ENCODE results near the gene PRKCE. TPM values are rescaled to one million over a fixed set of nuclear protein-coding genes. Genes with fewer than 3 reads are reported as not detected.

The PRKCE gene
- total RNA-seq, 1 experiment from 2014 or later, result 14.8 TPM

DNA sequence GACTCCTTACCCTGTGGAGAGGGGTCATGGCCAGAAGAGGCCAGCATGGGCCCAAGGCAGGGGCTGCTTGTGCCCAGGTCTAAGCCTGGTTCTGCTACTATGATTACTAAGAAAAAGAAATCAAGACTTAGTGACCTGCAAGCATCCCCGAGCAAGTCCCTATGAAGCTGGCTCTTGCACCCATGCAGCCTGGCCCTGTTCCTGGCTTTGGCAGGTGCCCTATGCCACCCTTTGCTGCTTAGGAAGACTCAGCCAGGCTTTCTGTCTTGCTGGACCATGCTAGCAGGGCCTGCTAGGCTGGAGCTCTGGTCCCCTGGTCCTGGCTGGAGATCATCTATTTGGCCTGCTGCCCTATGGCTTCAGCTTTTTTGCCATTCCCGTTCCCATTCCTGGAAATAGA is 336.4 kb downstream of the PRKCE start:
- Histone ChIP-seq H3K4me2 (ENCODE audit: low read length) (no peak overlapping the region), H3K36me3 (ENCODE audit: control insufficient read depth in 1 of 2, insufficient read depth in 2 of 2, low read length in 2 of 2) (no peaks in the 10 kb centered on the region), H3K9me2 (ENCODE audit: insufficient read depth) (no peaks in the 10 kb centered on the region), H3K79me2 (ENCODE audit: insufficient read depth, low read length) (no peaks in the 10 kb centered on the region), H3K27ac (ENCODE audit: low read depth, low read length) (no peak overlapping the region), H2AFZ (ENCODE audit: low read depth, low read length, poor library complexity, severe bottlenecking) (no peak overlapping the region), H4K20me1 (ENCODE audit: insufficient read depth) (no peaks in the 10 kb centered on the region), H3K9me3 (ENCODE audit: control insufficient read depth in 1 of 2, insufficient read depth in 1 of 2, low read depth in 1 of 2, low read length in 2 of 2) (no peaks in the 10 kb centered on the region), H3K4me3 (replicated peaks in 1 of 2; ENCODE audit: low read depth in 1 of 2, low read length in 2 of 2) (no peak overlapping the region), H3K27me3 (ENCODE audit: insufficient read depth, low read length) (no peaks in the 10 kb centered on the region), H3K4me1 (ENCODE audit: control insufficient read depth in 1 of 2, insufficient read depth in 2 of 2, low read length in 2 of 2) (peaks cover 0 to 13% of the 10 kb centered on the region in 2 experiments; a peak in 1 of 4 replicates), H3K9ac (ENCODE audit: low read length) (no peak overlapping the region)
- DNase-seq (ENCODE audit: low read depth, low spot score) (no peak), ATAC-seq (no peak)
- no TSS peak for BruUV-seq (replicated peaks)
- CTCF ChIA-PET, result no interaction called here
- RAD21 ChIA-PET (ENCODE audit: low non-redundant PET in 1 of 2, low total read pairs in 2 of 2, uncharacterized antibody in 2 of 2, unreplicated experiment in 2 of 2), result no interaction called here
- POLR2A ChIA-PET, result no interaction called here
- no peak for TF ChIP-seq RAD21 (IDR thresholded peaks at IDR 0.05; ENCODE audit: low read depth)
- no peak for TF ChIP-seq SRF (IDR thresholded peaks at IDR 0.05; ENCODE audit: low read depth)
- intact Hi-C loops (cut with micrococcal nuclease), result no loop called here

DNA sequence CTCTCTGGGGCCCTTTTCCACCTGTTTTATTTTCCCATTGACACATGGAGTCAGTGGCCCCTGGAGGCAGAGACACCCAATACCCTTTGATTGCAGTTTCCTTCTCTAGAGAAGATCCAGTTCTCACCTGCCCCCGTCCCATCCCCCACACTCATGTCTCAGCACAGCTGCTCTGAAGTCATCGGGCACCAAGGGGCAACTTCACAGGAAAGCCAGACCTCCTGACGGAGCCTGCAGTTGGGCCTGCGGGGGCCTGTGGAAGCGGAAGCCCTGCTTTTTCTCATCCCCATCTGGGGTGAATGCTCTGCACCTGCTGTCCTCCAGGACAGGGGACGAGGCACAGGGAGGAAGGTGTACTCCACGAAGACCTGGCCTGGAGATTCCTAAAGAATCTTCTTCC is 337.4 kb downstream of the PRKCE start:
- H2AFZ ChIP-seq (ENCODE audit: low read depth, low read length, poor library complexity, severe bottlenecking), result no peak overlapping the region
- ChIA-PET RAD21 (ENCODE audit: low non-redundant PET in 1 of 2, low total read pairs in 2 of 2, uncharacterized antibody in 2 of 2, unreplicated experiment in 2 of 2) (no interaction called here), CTCF (no interaction called here), POLR2A (no interaction called here)
- H3K4me1 ChIP-seq (ENCODE audit: control insufficient read depth in 1 of 2, insufficient read depth in 2 of 2, low read length in 2 of 2), result peaks cover 0 to 21% of the 10 kb centered on the region in 2 experiments; a peak in 1 of 4 replicates
- H3K9me3 ChIP-seq (ENCODE audit: control insufficient read depth in 1 of 2, insufficient read depth in 1 of 2, low read depth in 1 of 2, low read length in 2 of 2), result no peaks in the 10 kb centered on the region
- H3K27me3 ChIP-seq (ENCODE audit: insufficient read depth, low read length), result no peaks in the 10 kb centered on the region
- no peaks in the 10 kb centered on the region for H4K20me1 ChIP-seq (ENCODE audit: insufficient read depth)
- H3K9ac ChIP-seq (ENCODE audit: low read length), result no peak overlapping the region
- no TSS peak for BruUV-seq (replicated peaks)
- H3K4me2 ChIP-seq (ENCODE audit: low read length), result no peak overlapping the region
- no peak overlapping the region for H3K4me3 ChIP-seq (replicated peaks in 1 of 2; ENCODE audit: low read depth in 1 of 2, low read length in 2 of 2)
- intact Hi-C loops (cut with micrococcal nuclease), result no loop called here
- H3K79me2 ChIP-seq (ENCODE audit: insufficient read depth, low read length), result no peaks in the 10 kb centered on the region
- H3K27ac ChIP-seq (ENCODE audit: low read depth, low read length), result no peak overlapping the region
- DNase-seq (ENCODE audit: low read depth, low spot score) (no peak), ATAC-seq (no peak)
- H3K9me2 ChIP-seq (ENCODE audit: insufficient read depth), result no peaks in the 10 kb centered on the region
- no peaks in the 10 kb centered on the region for H3K36me3 ChIP-seq (ENCODE audit: control insufficient read depth in 1 of 2, insufficient read depth in 2 of 2, low read length in 2 of 2)
- TF ChIP-seq ELF1 (IDR thresholded peaks at IDR 0.05; ENCODE audit: borderline replicate concordance, low read depth) (no peak), EZH2 (IDR thresholded peaks at IDR 0.05) (no peak), RAD21 (IDR thresholded peaks at IDR 0.05; ENCODE audit: low read depth) (no peak), JUND (IDR thresholded peaks at IDR 0.05) (no peak), EGR1 (IDR thresholded peaks at IDR 0.05; ENCODE audit: low read depth) (no peak), TCF7L2 (IDR thresholded peaks at IDR 0.05; ENCODE audit: borderline replicate concordance, extremely low read depth, insufficient read depth, insufficient read length) (no peak), ZNF274 (IDR thresholded peaks at IDR 0.05; ENCODE audit: low read depth, low read length) (no peak), SP1 (IDR thresholded peaks at IDR 0.05; ENCODE audit: low read depth) (no peak)
- TF ChIP-seq, protein P1, sequence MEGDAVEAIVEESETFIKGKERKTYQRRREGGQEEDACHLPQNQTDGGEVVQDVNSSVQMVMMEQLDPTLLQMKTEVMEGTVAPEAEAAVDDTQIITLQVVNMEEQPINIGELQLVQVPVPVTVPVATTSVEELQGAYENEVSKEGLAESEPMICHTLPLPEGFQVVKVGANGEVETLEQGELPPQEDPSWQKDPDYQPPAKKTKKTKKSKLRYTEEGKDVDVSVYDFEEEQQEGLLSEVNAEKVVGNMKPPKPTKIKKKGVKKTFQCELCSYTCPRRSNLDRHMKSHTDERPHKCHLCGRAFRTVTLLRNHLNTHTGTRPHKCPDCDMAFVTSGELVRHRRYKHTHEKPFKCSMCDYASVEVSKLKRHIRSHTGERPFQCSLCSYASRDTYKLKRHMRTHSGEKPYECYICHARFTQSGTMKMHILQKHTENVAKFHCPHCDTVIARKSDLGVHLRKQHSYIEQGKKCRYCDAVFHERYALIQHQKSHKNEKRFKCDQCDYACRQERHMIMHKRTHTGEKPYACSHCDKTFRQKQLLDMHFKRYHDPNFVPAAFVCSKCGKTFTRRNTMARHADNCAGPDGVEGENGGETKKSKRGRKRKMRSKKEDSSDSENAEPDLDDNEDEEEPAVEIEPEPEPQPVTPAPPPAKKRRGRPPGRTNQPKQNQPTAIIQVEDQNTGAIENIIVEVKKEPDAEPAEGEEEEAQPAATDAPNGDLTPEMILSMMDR (IDR thresholded peaks at IDR 0.05 in 2 of 3, conservative IDR thresholded peaks at IDR 0.05 in 1 of 3; ENCODE audit: borderline replicate concordance in 1 of 3, insufficient read depth in 1 of 3, low read depth in 2 of 3, low read length in 2 of 3), result no peak
- TF ChIP-seq, protein P2, sequence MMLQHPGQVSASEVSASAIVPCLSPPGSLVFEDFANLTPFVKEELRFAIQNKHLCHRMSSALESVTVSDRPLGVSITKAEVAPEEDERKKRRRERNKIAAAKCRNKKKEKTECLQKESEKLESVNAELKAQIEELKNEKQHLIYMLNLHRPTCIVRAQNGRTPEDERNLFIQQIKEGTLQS (IDR thresholded peaks at IDR 0.05), result no peak
- TF ChIP-seq, protein P3, sequence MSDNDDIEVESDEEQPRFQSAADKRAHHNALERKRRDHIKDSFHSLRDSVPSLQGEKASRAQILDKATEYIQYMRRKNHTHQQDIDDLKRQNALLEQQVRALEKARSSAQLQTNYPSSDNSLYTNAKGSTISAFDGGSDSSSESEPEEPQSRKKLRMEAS (IDR thresholded peaks at IDR 0.05), result no peak
- TF ChIP-seq, protein P4, sequence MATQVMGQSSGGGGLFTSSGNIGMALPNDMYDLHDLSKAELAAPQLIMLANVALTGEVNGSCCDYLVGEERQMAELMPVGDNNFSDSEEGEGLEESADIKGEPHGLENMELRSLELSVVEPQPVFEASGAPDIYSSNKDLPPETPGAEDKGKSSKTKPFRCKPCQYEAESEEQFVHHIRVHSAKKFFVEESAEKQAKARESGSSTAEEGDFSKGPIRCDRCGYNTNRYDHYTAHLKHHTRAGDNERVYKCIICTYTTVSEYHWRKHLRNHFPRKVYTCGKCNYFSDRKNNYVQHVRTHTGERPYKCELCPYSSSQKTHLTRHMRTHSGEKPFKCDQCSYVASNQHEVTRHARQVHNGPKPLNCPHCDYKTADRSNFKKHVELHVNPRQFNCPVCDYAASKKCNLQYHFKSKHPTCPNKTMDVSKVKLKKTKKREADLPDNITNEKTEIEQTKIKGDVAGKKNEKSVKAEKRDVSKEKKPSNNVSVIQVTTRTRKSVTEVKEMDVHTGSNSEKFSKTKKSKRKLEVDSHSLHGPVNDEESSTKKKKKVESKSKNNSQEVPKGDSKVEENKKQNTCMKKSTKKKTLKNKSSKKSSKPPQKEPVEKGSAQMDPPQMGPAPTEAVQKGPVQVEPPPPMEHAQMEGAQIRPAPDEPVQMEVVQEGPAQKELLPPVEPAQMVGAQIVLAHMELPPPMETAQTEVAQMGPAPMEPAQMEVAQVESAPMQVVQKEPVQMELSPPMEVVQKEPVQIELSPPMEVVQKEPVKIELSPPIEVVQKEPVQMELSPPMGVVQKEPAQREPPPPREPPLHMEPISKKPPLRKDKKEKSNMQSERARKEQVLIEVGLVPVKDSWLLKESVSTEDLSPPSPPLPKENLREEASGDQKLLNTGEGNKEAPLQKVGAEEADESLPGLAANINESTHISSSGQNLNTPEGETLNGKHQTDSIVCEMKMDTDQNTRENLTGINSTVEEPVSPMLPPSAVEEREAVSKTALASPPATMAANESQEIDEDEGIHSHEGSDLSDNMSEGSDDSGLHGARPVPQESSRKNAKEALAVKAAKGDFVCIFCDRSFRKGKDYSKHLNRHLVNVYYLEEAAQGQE (IDR thresholded peaks at IDR 0.05; ENCODE audit: low read depth), result no peak
